SU-DHL-6 (cell line): ENCODE data around the gene HIVEP2.

Experiments used
- EZH2phosphoT487 ChIP-seq: fragments of 200-600 bp; sonication (generic), shearing (Covaris generic); conservative IDR thresholded peaks from 2 replicates; pipeline ENCODE4 v1.6.1; 2018; ENCODE audit warnings: mild to moderate bottlenecking, antibody characterized with exemption, low read length, moderate library complexity, mixed read lengths
- TF ChIP-seq, protein P1 (sequence below): fragments of 200-600 bp; sonication (generic); IDR thresholded peaks from one replicate; pipeline ENCODE4 v1.5.1; 2017; ENCODE audit warnings: antibody characterized with exemption, mild to moderate bottlenecking, low read length, moderate library complexity; ENCODE audit not compliant: insufficient read depth, poor library complexity, severe bottlenecking

DNA sequence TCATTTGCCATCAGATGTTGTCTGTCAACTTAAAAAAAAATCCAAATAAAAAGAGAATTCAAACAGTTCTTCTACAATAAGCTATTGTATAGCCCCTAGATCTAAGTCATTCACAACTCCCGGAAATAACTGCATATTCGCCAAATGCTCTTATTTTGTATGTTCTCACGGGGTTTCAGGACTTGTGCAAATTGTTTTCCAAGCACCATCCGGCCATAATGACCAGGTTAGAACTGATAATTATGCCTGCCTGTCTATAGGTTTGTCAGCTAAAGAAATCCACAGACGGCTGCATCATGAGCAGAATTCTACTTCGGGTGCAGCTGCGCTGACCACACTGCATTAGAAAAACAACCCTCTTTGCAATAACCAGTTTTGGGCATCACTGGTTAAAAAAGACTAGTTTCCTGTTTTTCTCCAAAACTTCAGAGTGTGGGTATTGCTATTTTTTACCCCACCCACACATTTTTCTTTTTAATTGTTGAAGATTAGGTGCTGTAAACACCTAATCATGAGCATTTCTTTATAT, 87.7 kb downstream of the HIVEP2 start:
- TF ChIP-seq, protein P1, sequence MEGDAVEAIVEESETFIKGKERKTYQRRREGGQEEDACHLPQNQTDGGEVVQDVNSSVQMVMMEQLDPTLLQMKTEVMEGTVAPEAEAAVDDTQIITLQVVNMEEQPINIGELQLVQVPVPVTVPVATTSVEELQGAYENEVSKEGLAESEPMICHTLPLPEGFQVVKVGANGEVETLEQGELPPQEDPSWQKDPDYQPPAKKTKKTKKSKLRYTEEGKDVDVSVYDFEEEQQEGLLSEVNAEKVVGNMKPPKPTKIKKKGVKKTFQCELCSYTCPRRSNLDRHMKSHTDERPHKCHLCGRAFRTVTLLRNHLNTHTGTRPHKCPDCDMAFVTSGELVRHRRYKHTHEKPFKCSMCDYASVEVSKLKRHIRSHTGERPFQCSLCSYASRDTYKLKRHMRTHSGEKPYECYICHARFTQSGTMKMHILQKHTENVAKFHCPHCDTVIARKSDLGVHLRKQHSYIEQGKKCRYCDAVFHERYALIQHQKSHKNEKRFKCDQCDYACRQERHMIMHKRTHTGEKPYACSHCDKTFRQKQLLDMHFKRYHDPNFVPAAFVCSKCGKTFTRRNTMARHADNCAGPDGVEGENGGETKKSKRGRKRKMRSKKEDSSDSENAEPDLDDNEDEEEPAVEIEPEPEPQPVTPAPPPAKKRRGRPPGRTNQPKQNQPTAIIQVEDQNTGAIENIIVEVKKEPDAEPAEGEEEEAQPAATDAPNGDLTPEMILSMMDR = no peak
- no peak for TF ChIP-seq EZH2phosphoT487
